PC-3 (cell line): ENCODE data around the gene NLRP1.

Source experiments
- CTCF ChIP-seq: fragments of 300-600 bp; sonication (generic); conservative IDR thresholded peaks from 2 replicates; pipeline ENCODE4 v1.5.1; 2017; ENCODE audit warnings: antibody characterized with exemption, low read depth, mild to moderate bottlenecking, low read length
- EZH2 ChIP-seq: fragments of 300-600 bp; sonication (generic); IDR thresholded peaks from one replicate; pipeline ENCODE4 v1.6.1; 2017; ENCODE audit warnings: antibody characterized with exemption, mild to moderate bottlenecking, low read length; ENCODE audit not compliant: unreplicated experiment
- EZH2phosphoT487 ChIP-seq: fragments of 300-600 bp; sonication (generic); IDR thresholded peaks from 2 replicates; pipeline ENCODE4 v1.6.1; 2018; ENCODE audit warnings: mild to moderate bottlenecking, antibody characterized with exemption, low read length, borderline replicate concordance

DNA sequence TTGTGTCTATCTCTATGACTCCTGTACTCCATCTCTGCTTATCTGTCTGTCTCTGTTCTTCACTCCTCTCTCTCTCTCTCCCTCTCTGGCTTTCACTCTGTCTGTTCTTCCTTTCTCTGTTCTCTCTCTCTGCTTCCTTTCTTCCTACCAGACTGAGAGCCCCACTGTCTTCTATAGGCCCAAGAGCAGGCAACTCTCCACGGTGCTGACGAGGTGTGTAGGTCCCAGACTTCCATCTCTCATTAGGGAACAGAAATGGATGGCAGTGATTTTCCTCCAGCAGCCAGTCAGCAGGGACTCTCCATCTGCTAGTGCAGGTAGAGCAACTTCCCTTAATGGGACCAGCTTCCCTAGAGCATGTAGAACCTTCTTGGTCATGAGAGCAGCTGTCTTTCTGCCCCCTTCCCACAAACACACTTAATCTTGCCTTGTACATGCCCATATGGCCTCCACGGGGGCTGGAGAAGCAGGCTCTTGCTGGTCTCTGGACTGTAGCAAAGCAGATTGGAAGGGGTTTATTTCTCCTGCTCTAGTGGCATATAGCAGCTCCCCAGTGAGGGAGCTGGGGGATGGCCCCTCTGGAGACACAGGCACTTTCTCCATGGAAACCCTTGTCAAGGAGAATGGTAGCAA is 47.8 kb upstream of the NLRP1 start:
- TF ChIP-seq CTCF (no peak), EZH2phosphoT487 (no peak), EZH2 (no peak)
